ENCODE measurements around the gene SSH2. TPM values are rescaled to one million over a fixed set of nuclear protein-coding genes. Genes with fewer than 3 reads are reported as not detected.

SSH2 gene
- total and polyA plus RNA-seq, 8 donors = 23.5 to 85.5 (median 24.1) TPM

GRCh38 chr17:29734640-29735039, 195.4 kb downstream of the SSH2 start:
- DNase-seq (no peak), ATAC-seq (no peak)
- no peaks in the 10 kb centered on the region for H3K27me3 ChIP-seq
- TF ChIP-seq CTCF (IDR thresholded peaks at IDR 0.05) = no peak
- H3K4me3 ChIP-seq = no peak overlapping the region
- H3K36me3 ChIP-seq = peaks cover 0 to 10% of the 10 kb centered on the region in 2 donors
- H3K27ac ChIP-seq = peak overlapping the region in 1 of 2 donors; percentile 15
- no peaks in the 10 kb centered on the region for H3K9me3 ChIP-seq
- peaks cover 0 to 40% of the 10 kb centered on the region in 2 donors for H3K4me1 ChIP-seq
- intact Hi-C loops (cut with DNase I) = no loop called here

- ATAC-seq = no peak
- Histone ChIP-seq H3K4me3 (no peak overlapping the region), H3K4me1 (peaks cover 0 to 49% of the 10 kb centered on the region in 2 donors), H3K9me3 (no peaks in the 10 kb centered on the region), H3K36me3 (peaks cover 0 to 10% of the 10 kb centered on the region in 2 donors), H3K27me3 (no peaks in the 10 kb centered on the region), H3K27ac (peak overlapping the region in 1 of 2 donors; percentile 45)
- no peak for TF ChIP-seq CTCF (IDR thresholded peaks at IDR 0.05)
- DNase-seq = no peak
- intact Hi-C loops (cut with DNase I) = no loop called here
Observed at GRCh38 chr17:29733166-29733565, 196.9 kb downstream of the SSH2 start.

- no peak for TF ChIP-seq CTCF (IDR thresholded peaks at IDR 0.05)
- peaks cover 0 to 10% of the 10 kb centered on the region in 2 donors for H3K36me3 ChIP-seq
- intact Hi-C loops (cut with DNase I) = no loop called here
- H3K27ac ChIP-seq = peak overlapping the region in 1 of 2 donors; percentile 45
- no peak for DNase-seq
- H3K4me3 ChIP-seq = no peak overlapping the region
- H3K4me1 ChIP-seq = peaks cover 0 to 55% of the 10 kb centered on the region in 2 donors
- H3K27me3 ChIP-seq = no peaks in the 10 kb centered on the region
- ATAC-seq = peak; percentile 68
- no peaks in the 10 kb centered on the region for H3K9me3 ChIP-seq
Observed at GRCh38 chr17:29732613-29733012, 197.4 kb downstream of the SSH2 start.

- ATAC-seq (no peak), DNase-seq (no peak)
- TF ChIP-seq CTCF (IDR thresholded peaks at IDR 0.05) = no peak
- peaks cover 0 to 10% of the 10 kb centered on the region in 2 donors for H3K36me3 ChIP-seq
- H3K27ac ChIP-seq = peak overlapping the region in 1 of 2 donors; percentile 45
- H3K9me3 ChIP-seq = no peaks in the 10 kb centered on the region
- peaks cover 3 to 59% of the 10 kb centered on the region in 2 donors for H3K4me1 ChIP-seq
- H3K27me3 ChIP-seq = no peaks in the 10 kb centered on the region
- intact Hi-C loops (cut with DNase I) = no loop called here
- H3K4me3 ChIP-seq = no peak overlapping the region
Observed at GRCh38 chr17:29732209-29732608, 197.8 kb downstream of the SSH2 start.

- Histone ChIP-seq H3K4me1 (peaks cover 4 to 65% of the 10 kb centered on the region in 2 donors), H3K4me3 (no peak overlapping the region), H3K36me3 (peaks cover 0 to 10% of the 10 kb centered on the region in 2 donors), H3K27me3 (no peaks in the 10 kb centered on the region), H3K9me3 (no peaks in the 10 kb centered on the region), H3K27ac (no peak overlapping the region)
- TF ChIP-seq CTCF (IDR thresholded peaks at IDR 0.05) = no peak
- no peak for DNase-seq
- intact Hi-C loops (cut with DNase I) = no loop called here
- ATAC-seq = no peak
Observed at GRCh38 chr17:29731589-29731929, 198.5 kb downstream of the SSH2 start.
